Stimulated activated CD4-positive, alpha-beta T cell treated with anti-CD3 and anti-CD28 coated beads, Interleukin-12 subunit alpha, Interleukin-12 subunit beta, amount 100 ng/mL, for 24 hours (primary cell): ENCODE data around the gene PDE4D.
"Not testable (repeated sequence)": the region's sequence is repeated elsewhere in the genome, so short reads cannot be mapped to it uniquely, and the experiment has no call there.

Source experiments
- DNase-seq, 2 experiments: peaks; one replicate each; pipeline ENCODE4 v3.0.0-alpha.2; 2020; ENCODE audit warnings: low read depth in 2 of 2

PDE4D gene

DNA sequence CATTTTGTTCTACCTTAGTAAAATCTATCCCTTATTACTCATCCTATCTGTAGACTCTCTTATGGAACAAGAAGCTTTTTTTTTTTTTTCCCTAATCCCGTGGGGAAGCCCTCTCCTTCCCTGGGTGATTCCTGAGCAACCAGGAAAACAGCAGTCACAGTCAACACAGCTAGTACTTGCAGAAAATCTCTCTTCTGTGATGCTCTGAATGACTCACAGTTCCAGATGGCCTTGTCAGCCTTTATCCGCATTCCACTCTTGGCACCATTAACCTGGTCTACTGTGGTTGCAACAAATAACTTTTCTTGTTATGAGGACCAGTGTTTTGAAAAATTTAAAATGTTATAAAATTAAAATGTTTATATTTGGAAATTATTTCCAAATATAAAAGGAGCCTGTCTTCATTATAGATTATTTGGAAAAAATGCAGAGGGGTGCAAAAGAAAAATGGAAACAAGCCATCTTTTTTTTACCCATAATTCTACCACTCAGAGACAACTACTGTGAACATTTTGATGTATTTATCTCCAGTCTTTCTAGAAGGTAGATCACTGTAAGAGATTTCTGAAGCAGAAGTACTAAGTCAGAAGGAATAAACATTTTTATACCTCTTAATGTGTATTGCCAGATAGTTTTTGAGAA lies 824.0 kb downstream of the PDE4D start:
- no peak for DNase-seq

DNA sequence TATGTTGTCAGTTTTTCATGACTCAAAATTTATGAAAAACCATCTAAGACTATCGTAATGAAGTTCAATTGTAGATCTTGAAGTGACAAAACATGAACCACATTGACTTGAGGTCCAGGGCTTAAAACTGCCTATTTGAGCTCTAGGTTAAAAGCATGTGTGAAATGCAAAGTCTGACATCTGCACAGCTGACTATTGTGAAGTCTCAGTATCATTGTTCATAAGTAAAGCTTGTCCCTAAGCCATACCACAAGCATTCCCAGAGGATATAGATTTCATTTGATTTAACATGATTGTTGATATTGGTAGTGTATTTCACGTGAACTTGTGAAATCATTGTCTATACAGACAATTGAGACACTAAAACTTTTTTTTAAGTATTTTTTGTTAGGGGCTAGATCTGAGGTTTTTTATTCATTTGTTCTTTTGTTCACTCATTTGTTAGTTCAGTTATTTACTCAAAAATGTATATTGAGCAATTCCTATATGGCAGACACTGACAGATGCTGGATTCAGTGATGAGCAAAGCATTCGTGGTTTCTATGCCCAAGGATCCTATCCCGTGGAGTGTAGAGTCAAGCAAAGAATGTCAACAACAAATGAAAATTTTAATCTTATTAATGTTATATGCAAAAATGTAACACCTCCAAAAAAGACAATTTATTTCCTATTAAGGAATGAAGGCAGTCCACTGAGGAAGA lies 825.4 kb downstream of the PDE4D start:
- DNase-seq = no peak

DNA sequence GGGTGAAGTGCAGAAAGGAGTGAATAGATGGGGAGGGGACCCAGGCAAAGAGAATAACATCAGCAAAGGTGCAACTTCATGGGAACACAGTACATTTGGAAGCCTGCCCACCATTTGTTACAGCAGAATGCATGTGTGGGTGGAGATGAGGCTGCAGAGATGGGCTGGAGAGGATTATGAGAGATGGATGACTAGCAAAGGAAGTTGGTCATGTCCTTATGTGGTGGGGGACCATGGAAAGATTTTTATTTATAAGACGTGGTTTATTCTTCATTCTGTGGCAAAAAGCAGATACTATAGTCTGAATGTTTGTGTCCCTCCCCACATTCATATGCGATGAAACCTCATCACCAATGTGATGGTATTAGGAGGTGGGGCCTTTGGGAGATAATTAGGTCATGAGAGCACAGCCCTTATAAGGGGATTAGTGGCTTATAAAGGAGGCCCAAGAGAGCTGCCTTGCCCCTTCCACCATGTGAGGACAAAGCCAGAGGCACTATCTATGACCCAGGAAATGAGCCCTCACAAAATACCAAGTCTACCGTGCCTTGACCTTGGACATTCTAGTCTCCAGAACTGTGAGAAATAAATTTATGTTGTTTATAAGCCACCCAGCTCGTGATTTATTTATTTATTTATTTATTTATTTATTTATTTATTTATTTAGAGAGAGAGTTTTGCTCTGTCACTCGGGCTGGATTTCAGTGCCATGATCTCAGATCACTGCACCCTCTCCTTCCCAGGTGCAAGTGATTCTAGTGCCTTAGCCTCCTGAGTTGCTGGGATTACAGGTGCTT lies 827.0 kb downstream of the PDE4D start:
- no peak for DNase-seq

GRCh38 chr5:59065554-59065953 lies 828.0 kb downstream of the PDE4D start:
- DNase-seq = no peak

- DNase-seq = no peak
Measured at GRCh38 chr5:59064293-59064692, 829.2 kb downstream of the PDE4D start.

- DNase-seq = no peak
Measured at GRCh38 chr5:59062986-59063683, 830.4 kb downstream of the PDE4D start.

DNA sequence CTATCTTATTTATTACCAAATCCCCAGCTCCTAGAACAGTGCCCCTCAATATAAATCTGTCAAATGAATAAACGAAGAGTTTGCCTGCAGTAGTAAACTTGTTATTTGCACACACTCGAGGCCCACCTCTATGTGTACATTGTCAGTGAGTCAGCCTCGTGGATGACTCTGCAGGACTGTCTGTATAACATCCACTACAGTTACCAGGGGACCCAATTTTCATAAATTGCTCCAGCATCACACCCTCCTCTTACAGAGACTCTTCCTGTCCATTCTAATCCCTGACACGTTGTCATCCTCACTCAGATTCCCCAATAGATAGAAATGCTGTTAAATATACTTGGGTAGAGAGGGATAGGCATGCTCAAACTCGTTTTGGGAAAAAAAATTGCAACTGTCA lies 832.1 kb downstream of the PDE4D start:
- no peak for DNase-seq

DNA sequence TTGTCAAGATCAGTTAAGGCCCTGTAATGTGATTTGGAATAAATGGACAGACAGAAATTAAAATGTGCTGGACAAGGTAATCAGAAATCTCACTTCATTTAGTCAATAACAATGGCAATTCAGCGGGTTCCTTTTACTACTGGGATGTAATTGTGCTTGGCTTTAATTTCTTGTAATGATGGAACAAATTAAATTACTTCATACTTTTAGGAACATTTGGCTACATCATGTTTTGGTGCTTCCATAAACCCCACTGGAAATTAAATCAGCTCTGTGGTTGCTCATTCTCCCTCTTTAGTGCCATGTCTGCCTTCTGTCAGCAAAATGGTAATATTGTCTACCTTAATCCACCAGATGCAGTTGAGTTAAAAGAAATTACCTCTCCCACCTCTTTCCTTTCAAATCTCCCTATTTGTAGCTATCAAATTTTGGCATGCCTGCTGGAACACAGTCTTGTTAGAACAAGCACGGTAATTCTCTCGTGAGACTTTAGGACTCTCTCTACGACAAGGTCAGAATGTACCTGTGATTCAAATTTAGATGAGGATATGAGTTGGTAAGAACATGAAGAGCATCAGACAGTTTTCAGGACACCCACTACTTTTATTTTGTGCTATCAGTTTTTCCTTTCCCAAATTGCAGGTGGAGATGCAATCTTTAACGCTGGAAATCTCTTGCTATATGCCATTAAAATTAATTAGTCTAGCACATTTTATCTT lies 834.4 kb downstream of the PDE4D start:
- no peak for DNase-seq

DNA sequence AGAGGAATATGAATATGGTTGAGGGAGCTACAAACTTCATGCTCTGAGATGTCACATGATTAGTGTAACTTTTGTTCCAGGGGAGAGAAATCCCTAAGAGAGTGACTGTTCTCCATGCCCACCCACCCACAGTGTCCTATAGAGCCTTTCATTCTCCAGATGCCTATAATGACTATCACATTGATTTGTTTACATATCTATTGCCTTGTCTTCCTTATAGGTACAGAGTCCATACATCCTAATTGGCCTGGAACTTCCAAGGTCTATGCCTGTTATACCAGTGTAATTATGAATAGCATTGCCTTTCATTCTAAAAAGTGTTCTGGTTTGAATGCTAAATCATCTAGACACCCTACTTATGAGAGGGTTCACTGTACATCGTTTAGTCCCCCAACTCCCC lies 835.3 kb downstream of the PDE4D start:
- DNase-seq = no peak

DNA sequence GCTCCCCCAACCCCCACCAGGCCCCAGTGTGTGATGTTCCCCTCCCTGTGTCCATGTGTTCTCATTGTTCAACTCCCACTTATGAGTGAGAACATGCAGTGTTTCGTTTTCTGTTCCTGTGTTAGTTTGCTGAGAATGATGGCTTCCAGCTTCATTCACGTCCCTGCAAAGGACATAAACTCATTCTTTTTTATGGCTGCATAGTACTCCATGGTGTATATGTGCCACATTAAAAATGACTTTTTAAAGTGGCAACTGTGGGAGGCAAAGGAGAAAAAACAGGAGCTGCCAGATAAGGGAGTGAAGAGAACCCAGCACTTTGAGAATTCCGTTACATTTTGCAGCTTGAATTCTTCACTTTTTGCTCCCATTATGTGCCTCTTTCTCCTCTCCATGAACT lies 836.9 kb downstream of the PDE4D start:
- not testable (repeated sequence) for DNase-seq

- no peak for DNase-seq
Measured at GRCh38 chr5:59055745-59056448, 837.6 kb downstream of the PDE4D start.

- DNase-seq = no peak
Measured at GRCh38 chr5:59054963-59055528, 838.5 kb downstream of the PDE4D start.

GRCh38 chr5:59051951-59052350 lies 841.6 kb downstream of the PDE4D start:
- DNase-seq = no peak

- no peak for DNase-seq
Measured at GRCh38 chr5:59049095-59049494, 844.4 kb downstream of the PDE4D start.

- no peak for DNase-seq
Measured at GRCh38 chr5:59042201-59043055, 851.1 kb downstream of the PDE4D start.

DNA sequence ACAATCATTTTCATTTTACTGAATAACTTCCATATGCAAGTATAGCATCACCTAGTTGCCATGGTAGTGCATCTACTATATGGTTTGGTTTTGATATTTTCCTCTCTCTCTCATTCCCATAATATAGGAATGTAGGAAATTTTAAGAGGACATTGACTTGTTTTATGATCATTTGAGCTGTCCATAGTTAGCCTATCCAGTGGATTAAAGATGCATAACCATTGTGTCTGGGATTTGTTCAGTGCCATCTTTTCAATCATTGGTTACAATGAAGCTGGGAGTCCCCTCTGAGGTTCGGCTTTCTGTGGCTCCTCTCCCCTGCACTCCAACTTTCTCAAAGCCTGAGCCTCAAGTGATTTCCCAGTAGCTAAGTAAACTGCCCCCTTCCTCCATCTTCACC lies 852.2 kb downstream of the PDE4D start:
- DNase-seq = no peak

DNA sequence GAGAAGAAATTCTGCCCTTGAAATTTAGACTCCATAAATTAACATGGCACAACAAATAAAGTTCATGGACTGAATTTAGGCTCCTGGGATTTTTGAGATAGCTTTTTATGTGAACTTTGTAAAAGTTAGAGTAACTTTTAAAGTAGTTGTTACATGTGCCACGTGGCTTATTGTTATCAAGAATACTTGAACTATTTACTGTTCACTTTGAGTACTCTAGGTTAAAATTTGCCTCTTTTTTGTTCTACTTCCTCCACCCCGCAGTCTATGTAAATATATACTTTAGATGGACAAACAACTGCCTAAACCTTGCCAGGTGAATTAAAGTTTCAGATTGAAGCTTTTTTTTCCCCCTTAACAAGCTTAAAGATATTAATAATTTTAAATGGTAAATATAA lies 852.7 kb downstream of the PDE4D start:
- no peak for DNase-seq

DNA sequence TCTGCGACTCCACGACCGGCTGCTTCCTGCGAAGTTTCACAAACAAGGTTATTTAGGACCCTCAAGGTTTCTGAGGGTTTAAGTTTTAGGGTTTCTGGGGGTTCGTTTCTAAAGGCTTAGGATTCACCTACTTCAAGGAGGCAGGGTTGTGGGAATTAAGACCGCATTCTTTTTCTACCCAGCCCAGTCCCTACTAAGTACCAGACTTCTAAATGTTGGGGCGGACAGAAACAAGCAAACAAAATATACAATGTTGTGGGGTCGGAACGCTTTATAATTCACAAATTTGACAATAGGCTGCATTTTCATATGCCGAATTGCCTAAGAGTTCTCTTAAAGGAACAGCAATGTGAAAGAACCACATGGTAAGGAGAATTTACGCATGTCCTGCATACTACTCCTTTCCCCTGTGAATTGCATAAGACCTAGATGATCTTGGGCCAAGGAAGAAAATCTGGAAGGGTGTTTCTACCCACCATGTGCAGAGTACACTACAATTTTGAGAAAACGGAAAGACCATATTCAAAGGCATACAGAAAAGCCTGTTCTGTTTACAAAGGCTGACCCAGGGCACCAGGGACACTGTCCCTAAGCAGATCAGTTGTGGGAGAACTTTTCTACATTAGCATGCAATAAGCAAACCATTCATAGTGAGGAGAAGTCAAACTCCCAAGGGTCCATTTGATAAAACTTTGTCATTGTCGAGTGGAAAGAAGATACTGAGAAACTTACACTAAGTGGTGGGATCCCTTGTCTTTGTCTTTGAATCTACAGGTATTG lies 853.3 kb downstream of the PDE4D start:
- no peak for DNase-seq
